Gastrocnemius medialis (tissue), 4 donors: ENCODE data around the gene PODN.

Source experiments
- CTCF ChIP-seq, 5 experiments: fragments of 450-650 bp in 3 of 5; fragments of 200-600 bp in 2 of 5; sonication (generic) in 2 of 5; IDR thresholded peaks in 4 of 5; conservative IDR thresholded peaks in 1 of 5; 1 replicate in 4 of 5; 2 replicates in 1 of 5; pipeline ENCODE4 v1.5.1; 2016 to 2019; ENCODE audit warnings: antibody characterized with exemption in 5 of 5, mild to moderate bottlenecking in 3 of 5, moderate library complexity in 3 of 5
- POLR2A ChIP-seq, 2 donors: fragments of 450-650 bp; IDR thresholded peaks; one replicate each; pipeline ENCODE4 v1.6.1; 2017; ENCODE audit warnings: antibody characterized with exemption in 2 of 2, mild to moderate bottlenecking in 2 of 2, moderate library complexity in 2 of 2

GRCh38 chr1:53068314-53069099 lies 6.5 kb downstream of the PODN start:
- TF ChIP-seq CTCF (IDR thresholded peaks at IDR 0.05 in 4 of 5, conservative IDR thresholded peaks at IDR 0.05 in 1 of 5) = no peak
- TF ChIP-seq POLR2A (IDR thresholded peaks at IDR 0.05) = no peak
